HG02759 (cell line): ENCODE results near the gene DONSON.

ENCODE experiments used
- ATAC-seq: cut with Tn5 transposase; IDR thresholded peaks from one replicate; pipeline ENCODE4 v1.9.1; 2021; ENCODE audit warnings: mild to moderate bottlenecking, moderate library complexity; ENCODE audit not compliant: unreplicated experiment

DONSON gene

GRCh38 chr21:33541756-33542639 is 46.5 kb downstream of the DONSON start, which contains the start of gene GART:
Gene GART (minus strand): TSS chr21:33542117. CDS start chr21:33539315, 2,802 bp downstream.
- ATAC-seq, result peak; percentile 60

- no peak for ATAC-seq
These were observed 47.3 kb downstream of the DONSON start for GRCh38 chr21:33541105-33541711.

DNA sequence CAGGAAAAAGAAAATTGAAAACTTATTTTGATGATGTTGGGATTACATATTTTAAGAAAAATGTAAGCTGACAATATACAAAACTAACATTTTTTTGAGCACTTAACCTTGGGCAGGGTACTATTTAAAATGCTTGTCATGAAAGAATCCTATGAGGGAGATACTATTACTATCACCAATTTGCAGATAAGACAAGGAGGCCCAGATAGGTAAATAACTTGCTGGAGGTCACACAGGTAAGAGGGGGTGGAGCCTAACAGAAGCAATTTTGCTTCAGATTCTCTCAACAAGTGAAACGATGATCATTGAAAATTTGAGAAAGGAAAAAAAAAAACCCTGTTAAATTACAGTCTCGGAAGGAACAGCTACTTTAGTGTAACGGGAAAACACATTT is 47.8 kb downstream of the DONSON start:
- no peak for ATAC-seq

DNA sequence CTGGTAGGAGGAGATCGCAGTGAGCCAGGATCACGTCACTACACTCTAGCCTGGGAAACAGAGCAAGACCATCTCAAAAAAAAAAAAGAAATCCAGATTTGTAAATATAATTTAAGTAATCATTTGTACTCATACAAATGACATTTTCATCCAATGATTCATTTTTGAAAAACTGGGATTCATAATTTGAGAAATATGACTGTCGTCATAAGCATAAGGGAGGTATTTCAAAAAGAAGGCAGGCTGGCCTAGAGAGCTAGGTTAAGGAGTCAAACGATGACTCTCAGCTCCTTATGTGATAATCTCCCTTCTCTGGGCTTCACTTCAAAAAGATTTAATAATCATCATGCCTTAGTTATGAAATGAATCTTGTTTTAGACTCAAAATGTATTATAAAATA is 48.9 kb downstream of the DONSON start:
- ATAC-seq, result no peak

DNA sequence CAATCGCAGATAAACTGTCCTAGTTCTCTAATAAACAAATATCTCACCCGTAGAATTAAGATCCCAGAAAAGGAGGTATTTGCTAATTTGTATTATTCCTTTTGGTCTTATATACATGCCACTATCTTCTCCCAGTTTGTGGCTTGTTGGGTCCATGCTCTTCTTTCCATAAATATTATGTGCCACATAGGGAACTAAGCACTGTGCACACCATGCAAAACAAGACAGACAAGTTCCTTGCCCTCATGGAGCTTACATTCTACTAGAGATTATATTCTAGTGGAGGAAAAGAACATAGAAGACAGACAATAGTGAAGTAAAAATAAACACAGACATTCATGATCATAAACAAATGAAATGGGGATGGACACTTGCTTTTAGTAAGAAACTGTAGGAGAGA is 51.3 kb downstream of the DONSON start:
- ATAC-seq, result no peak

DNA sequence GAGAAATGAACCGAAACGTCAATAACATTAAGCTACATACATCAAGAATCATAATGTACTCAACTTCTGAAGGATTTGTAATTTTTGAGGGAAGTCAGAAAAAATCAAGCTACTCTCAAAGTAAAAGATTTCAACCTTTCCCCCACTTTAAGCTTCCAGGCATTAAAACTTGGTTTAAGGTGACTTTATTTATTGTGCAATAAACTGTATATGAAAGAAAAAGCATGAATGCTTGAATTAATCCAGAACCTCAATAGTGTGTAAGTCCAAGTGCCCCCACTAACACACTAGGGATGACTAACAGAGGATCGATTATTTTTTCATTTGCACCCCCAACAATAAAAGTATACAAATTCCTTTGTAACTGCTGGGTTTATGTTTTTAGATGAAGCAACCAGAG is 57.5 kb downstream of the DONSON start:
- ATAC-seq, result no peak
